Nephron (organoid): ENCODE results near the gene PML.

Experiments
- H3K27ac Mint-ChIP-seq, 3 experiments: 2 replicates each; pipeline ENCODE4 v1.8.0; 2020; ENCODE audit warnings: mixed read lengths in 3 of 3, mild to moderate bottlenecking in 2 of 3, moderate library complexity in 1 of 3
- H3K27me3 Mint-ChIP-seq: 2 replicates; pipeline ENCODE4 v1.8.0; 2021; ENCODE audit warnings: low read depth, mild to moderate bottlenecking, moderate library complexity, mixed read lengths
- H3K36me3 Mint-ChIP-seq: 2 replicates; pipeline ENCODE4 v1.8.0; 2020; ENCODE audit warnings: low read depth, mixed read lengths
- H3K4me1 Mint-ChIP-seq: 2 replicates; pipeline ENCODE4 v1.8.0; 2020; ENCODE audit warnings: mixed read lengths
- H3K4me3 Mint-ChIP-seq, 3 experiments: 2 replicates each; pipeline ENCODE4 v1.8.0; 2020; ENCODE audit warnings: mild to moderate bottlenecking in 3 of 3, mixed read lengths in 3 of 3, moderate library complexity in 2 of 3
- H3K9me3 Mint-ChIP-seq: 2 replicates; pipeline ENCODE4 v1.8.0; 2020; ENCODE audit warnings: mixed read lengths
- TF ChIP-seq, protein P1 (sequence below), 3 experiments: fragments of 200-600 bp; sonication (generic); IDR thresholded peaks; one replicate each; pipeline ENCODE4 v1.5.0; 2021; ENCODE audit warnings: antibody characterized with exemption in 3 of 3; ENCODE audit not compliant: unreplicated experiment in 3 of 3

PML gene

DNA sequence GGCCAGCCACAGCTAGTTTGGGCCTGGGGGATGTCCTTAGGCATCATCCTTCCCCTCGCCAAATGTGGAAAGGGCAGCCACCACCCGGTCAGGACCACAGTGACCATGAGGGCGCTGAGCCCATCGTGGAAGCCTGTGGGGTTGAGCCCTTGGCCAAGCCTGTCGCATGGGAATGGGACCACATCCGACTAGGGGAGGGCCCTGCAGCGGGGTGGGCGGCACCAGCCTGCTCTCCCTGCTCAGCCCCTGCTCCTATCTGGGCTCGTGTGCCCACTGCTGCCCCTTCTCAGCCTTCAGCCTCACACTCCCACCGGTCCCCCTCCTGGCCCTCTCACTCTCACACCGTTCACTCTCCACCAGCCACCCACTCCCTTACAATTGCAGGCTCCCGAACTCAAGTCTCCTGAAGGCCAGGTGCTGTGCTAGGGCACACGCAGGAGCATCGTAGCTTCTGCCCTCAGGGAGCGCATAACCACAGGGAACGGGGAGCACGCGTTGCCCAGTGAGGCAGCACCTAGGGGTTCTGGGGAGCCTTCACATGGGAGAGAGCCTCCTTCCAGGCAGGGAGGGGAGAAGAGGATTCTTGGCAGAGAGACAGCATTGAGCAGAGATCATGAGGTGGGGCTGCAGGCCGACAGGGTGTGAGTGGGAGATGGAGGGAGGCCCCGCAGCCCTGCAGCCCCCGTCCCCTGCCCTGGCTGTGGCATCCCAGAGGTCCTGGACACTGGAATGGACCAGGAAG is 42.2 kb upstream of the PML start:
- Mint-ChIP-seq H3K27ac (peak overlapping the region; percentile 90 to 97 (median 94)), H3K9me3 (no peaks in the 10 kb centered on the region), H3K36me3 (peaks cover 15% of the 10 kb centered on the region), H3K4me1 (peaks cover 32% of the 10 kb centered on the region), H3K4me3 (no peak overlapping the region), H3K27me3 (peaks cover 3% of the 10 kb centered on the region)
- TF ChIP-seq, protein P1, sequence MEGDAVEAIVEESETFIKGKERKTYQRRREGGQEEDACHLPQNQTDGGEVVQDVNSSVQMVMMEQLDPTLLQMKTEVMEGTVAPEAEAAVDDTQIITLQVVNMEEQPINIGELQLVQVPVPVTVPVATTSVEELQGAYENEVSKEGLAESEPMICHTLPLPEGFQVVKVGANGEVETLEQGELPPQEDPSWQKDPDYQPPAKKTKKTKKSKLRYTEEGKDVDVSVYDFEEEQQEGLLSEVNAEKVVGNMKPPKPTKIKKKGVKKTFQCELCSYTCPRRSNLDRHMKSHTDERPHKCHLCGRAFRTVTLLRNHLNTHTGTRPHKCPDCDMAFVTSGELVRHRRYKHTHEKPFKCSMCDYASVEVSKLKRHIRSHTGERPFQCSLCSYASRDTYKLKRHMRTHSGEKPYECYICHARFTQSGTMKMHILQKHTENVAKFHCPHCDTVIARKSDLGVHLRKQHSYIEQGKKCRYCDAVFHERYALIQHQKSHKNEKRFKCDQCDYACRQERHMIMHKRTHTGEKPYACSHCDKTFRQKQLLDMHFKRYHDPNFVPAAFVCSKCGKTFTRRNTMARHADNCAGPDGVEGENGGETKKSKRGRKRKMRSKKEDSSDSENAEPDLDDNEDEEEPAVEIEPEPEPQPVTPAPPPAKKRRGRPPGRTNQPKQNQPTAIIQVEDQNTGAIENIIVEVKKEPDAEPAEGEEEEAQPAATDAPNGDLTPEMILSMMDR (IDR thresholded peaks at IDR 0.05; ENCODE audit: unreplicated experiment in 3 of 3) = no peak

DNA sequence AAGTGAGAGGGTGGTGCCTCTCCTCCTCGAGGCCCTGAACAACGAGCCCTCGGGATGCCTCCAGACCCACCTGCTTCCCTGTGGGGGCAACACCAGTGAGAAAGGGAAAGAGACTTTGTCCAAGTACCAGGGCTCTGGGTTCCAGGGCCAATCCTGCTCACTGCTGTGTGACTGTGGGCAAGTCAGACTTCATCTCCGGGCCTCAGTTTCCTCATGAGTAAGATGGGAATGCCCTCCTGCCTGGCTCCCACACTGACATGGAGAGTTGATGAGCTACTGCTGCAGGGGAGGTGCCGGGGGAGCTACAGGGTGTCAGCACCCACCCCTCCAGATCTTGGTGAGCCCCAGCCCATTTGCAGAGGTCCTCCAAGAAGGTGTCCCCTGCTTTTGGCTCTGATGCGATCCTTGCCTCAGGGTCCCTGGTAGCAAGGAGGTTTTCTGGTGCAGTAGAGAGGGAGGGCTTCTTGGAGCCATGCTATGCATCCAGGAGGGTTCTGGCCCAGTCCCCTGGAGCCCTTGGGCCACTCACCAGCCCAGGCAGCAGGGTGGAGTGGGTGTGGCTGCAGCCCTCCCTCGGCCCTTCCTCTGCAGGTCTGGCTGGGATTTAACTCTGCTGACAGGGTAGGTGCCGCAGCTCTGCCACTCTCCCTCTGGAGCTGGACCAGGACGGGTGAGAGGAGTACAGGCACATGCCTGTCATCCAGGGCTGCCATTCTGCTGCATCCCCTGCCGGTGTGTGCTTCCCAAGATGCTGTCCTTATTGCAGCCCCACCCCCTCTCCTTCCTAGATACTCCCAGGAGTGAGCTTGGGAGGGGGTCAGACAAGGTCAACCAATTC is 41.4 kb upstream of the PML start:
- H3K9me3 Mint-ChIP-seq = no peaks in the 10 kb centered on the region
- TF ChIP-seq, protein P1 (IDR thresholded peaks at IDR 0.05; ENCODE audit: unreplicated experiment in 3 of 3) = no peak
- peaks cover 3% of the 10 kb centered on the region for H3K27me3 Mint-ChIP-seq
- peaks cover 32% of the 10 kb centered on the region for H3K4me1 Mint-ChIP-seq
- no peak overlapping the region for H3K4me3 Mint-ChIP-seq
- H3K27ac Mint-ChIP-seq = peak overlapping the region; percentile 35 to 81 (median 47)
- H3K36me3 Mint-ChIP-seq = peaks cover 8% of the 10 kb centered on the region

DNA sequence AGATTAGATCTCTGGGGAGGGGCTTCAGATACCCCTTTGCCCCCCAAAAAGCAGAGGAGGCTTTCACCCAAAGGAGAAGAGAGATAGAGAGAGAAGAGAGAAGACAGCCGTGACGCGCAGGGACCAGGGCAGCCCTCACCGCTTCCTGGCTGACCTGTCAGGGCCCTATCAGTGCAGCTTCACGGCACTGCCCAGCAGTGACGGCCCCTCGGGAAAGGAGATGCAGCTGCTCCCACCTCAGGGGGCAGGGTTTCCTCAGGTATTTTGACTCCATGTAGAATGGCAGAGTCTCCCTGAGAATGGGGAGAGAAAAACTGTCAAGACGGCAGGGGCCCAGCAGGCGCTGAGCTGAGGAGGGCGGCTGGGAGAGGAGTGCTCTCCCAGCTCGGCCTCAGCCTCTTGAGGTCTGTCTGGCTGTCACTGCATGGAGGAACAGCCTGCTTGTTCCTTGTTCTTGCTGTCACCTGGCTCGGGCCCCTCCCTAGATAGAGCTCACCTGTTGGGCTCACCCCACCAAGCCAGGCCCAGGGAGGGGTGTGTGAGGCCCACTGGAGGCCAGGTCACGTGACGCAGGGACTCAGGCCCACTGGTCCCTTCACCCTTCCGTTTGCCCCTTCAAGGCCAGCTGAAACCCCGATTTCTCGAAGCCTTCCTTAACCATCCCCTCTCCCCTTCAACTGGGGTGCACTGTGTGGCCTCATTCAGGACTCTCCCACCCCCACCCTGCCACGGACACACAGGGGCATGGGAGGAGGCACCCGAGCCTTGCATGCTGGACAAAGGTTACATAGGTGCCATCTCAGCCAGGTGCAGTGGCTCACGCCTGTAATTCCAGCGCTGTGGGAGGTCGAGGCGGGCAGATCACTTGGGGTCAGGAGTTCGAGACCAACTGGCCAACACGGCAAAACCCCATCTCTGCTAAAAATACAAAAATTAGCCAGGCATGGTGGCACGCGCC is 40.0 kb upstream of the PML start:
- Mint-ChIP-seq H3K4me3 (no peak overlapping the region), H3K4me1 (peaks cover 32% of the 10 kb centered on the region), H3K27me3 (peaks cover 4% of the 10 kb centered on the region), H3K27ac (peak overlapping the region in 1 of 3 experiments; percentile 67), H3K9me3 (no peaks in the 10 kb centered on the region), H3K36me3 (peaks cover 4% of the 10 kb centered on the region)
- TF ChIP-seq, protein P1 (IDR thresholded peaks at IDR 0.05; ENCODE audit: unreplicated experiment in 3 of 3) = no peak

DNA sequence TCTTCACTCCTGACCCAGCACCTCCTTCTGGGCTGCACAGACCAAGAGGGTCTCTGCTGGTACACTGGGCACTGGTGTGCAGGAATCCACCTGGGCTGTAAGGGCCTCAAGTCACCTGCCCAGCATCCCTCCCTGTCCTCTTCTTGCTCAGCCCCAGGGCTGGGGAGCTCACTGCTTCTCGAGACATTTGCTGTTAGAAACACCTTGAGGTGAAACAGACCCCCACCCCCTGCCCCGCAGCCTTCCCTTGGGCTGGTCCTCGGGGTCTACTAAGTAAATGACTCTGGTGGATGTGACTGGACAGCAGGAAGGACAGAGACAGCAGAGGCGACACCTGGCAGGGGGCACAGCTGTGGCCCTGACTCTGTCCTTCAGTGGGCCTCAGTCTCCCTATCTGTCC is 39.2 kb upstream of the PML start:
- no peak overlapping the region for H3K27ac Mint-ChIP-seq
- H3K36me3 Mint-ChIP-seq = peaks cover 4% of the 10 kb centered on the region
- peaks cover 4% of the 10 kb centered on the region for H3K27me3 Mint-ChIP-seq
- no peaks in the 10 kb centered on the region for H3K9me3 Mint-ChIP-seq
- H3K4me3 Mint-ChIP-seq = no peak overlapping the region
- TF ChIP-seq, protein P1 (IDR thresholded peaks at IDR 0.05; ENCODE audit: unreplicated experiment in 3 of 3) = no peak
- H3K4me1 Mint-ChIP-seq = peaks cover 27% of the 10 kb centered on the region

DNA sequence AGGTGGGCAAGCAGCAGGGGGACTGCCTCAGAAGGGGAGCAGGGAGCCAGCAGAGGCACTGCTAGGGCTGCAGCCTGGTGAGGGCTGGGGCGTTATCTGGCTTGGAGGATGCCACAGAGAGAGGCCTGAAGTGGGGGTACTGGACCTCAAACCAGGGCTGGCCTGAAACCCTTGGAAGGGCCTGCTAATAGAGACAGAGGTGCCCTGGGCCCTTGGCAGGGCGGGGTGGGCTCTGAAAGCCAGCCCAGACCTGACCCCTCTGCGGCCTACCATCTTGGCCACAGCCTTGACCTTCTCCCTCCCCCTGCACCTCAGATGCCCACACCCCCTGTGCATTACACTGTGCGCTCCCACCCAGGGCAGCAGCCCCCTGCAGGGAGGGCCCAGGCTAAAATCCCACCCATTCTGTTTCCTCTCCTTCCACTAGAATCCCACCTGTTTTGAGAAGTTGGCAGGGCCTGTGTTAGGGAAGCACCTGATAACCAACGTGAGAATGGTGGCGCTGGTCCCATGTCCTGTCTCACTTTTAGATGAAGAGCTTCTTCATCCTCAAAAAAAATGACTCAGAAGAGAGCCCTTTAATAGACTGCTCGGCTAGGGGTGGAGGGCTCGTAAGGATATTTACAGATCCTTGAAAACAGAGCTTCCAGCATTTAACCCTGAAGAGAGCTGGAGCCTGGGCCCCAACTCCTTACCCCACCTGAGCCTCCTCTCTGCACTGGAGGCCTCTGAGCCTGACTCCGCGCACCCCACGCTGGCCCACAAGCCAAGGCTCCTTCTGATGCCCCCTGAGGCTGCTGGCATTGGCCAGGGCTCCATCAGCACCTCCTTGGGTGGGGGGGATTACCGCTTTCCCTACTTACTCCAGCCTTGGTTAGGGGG is 38.4 kb upstream of the PML start:
- Mint-ChIP-seq H3K27me3 (peaks cover 4% of the 10 kb centered on the region), H3K4me3 (no peak overlapping the region), H3K36me3 (peaks cover 3% of the 10 kb centered on the region), H3K4me1 (peaks cover 20% of the 10 kb centered on the region), H3K27ac (no peak overlapping the region), H3K9me3 (no peaks in the 10 kb centered on the region)
- TF ChIP-seq, protein P1 (IDR thresholded peaks at IDR 0.05; ENCODE audit: unreplicated experiment in 3 of 3) = no peak
